Tibial nerve (tissue), 4 donors: ENCODE measurements around the gene AP3M1.

Source experiments
- EP300 ChIP-seq, 2 donors: sonication (generic); formaldehyde crosslinking; IDR thresholded peaks; one replicate each; pipeline ENCODE4 v1.6.1; 2017; ENCODE audit warnings: antibody characterized with exemption in 2 of 2, mild to moderate bottlenecking in 1 of 2
- POLR2A ChIP-seq, 2 donors: fragments of 450-650 bp; IDR thresholded peaks; one replicate each; pipeline ENCODE4 v1.6.1; 2017; ENCODE audit warnings: antibody characterized with exemption in 2 of 2, mild to moderate bottlenecking in 2 of 2, moderate library complexity in 2 of 2
- TF ChIP-seq, protein P1 (sequence below), 5 experiments: fragments of 200-600 bp in 3 of 5; fragments of 450-650 bp in 2 of 5; sonication (generic) in 3 of 5; IDR thresholded peaks; one replicate each; pipeline ENCODE4 v1.5.1; 2016 to 2019; ENCODE audit warnings: antibody characterized with exemption in 5 of 5, mild to moderate bottlenecking in 3 of 5, moderate library complexity in 2 of 5

- TF ChIP-seq EP300 (IDR thresholded peaks at IDR 0.05) (no peak), POLR2A (IDR thresholded peaks at IDR 0.05) (no peak)
- TF ChIP-seq, protein P1, sequence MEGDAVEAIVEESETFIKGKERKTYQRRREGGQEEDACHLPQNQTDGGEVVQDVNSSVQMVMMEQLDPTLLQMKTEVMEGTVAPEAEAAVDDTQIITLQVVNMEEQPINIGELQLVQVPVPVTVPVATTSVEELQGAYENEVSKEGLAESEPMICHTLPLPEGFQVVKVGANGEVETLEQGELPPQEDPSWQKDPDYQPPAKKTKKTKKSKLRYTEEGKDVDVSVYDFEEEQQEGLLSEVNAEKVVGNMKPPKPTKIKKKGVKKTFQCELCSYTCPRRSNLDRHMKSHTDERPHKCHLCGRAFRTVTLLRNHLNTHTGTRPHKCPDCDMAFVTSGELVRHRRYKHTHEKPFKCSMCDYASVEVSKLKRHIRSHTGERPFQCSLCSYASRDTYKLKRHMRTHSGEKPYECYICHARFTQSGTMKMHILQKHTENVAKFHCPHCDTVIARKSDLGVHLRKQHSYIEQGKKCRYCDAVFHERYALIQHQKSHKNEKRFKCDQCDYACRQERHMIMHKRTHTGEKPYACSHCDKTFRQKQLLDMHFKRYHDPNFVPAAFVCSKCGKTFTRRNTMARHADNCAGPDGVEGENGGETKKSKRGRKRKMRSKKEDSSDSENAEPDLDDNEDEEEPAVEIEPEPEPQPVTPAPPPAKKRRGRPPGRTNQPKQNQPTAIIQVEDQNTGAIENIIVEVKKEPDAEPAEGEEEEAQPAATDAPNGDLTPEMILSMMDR (IDR thresholded peaks at IDR 0.05), result no peak
Observed at GRCh38 chr10:74174521-74174920, 23.9 kb upstream of the AP3M1 start.
